ENCODE results near the gene SEC22A.
"Not testable (repeated sequence)": the region's sequence is repeated elsewhere in the genome, so short reads cannot be mapped to it uniquely, and the experiment has no call there.

The SEC22A gene

DNA sequence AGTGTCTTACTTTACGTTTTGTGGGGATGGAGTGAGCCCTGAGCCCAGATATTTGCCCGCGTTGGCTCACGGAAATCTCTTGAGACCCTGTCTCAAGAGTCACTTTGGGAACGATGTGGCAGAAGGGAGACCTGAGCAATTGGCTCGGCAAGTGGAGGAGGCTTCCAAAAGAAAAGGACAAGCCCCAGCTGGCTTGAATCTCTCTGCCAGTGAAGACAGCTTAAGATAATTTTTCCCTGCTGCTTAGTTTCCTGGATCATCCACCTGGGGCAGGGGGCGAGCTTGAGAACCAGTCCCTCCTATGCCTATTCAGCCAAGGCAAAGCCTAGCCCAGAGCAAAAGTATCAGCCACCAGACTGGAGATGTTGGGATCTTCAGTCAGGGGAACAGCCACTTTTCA is 708 bp downstream of the SEC22A start:
- TF ChIP-seq, protein P1, sequence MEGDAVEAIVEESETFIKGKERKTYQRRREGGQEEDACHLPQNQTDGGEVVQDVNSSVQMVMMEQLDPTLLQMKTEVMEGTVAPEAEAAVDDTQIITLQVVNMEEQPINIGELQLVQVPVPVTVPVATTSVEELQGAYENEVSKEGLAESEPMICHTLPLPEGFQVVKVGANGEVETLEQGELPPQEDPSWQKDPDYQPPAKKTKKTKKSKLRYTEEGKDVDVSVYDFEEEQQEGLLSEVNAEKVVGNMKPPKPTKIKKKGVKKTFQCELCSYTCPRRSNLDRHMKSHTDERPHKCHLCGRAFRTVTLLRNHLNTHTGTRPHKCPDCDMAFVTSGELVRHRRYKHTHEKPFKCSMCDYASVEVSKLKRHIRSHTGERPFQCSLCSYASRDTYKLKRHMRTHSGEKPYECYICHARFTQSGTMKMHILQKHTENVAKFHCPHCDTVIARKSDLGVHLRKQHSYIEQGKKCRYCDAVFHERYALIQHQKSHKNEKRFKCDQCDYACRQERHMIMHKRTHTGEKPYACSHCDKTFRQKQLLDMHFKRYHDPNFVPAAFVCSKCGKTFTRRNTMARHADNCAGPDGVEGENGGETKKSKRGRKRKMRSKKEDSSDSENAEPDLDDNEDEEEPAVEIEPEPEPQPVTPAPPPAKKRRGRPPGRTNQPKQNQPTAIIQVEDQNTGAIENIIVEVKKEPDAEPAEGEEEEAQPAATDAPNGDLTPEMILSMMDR (IDR thresholded peaks at IDR 0.05; ENCODE audit: extremely low read depth, missing control alignments), result no peak
- DNase-seq (ENCODE audit: low spot score), result peak; percentile 8

DNA sequence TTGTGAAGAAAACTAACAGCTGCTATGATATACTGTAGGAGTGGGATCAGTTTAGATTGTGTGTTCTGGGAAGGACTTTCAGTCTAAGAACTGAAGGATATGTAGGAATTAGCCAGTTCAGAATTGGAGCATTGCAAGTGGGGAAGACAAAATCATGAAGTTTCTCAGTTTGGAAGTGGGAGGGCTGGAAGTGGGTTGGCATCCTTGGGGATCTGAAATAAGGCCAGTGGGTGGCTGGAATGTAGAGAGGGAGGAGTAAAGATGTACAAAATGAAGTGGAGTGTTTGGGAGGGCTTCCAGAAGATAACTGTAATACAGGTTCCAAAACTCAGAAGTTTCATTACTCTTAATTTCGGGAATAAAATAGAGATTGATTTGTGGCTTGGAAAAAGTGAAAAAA is 17.2 kb downstream of the SEC22A start:
- no peak for DNase-seq (ENCODE audit: low spot score)

DNA sequence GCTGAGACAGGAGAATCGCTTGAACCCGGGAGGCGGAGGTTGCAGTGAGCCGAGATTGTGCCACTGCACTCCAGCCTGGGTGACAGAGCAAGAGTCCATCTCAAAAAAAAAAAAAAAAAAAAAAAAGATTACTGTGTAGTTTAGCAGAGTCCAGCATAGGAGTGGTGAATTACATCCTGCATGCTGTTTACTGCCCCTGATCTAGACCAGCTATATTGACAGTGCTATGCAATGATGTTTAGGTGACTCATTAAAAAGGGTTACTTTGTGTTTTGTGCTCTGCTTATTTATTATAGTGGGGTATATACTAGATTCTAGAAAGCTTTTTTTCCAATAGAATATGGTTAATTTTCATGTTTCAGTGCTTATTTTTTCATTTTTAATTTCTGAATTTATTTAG is 19.6 kb downstream of the SEC22A start:
- DNase-seq (ENCODE audit: low spot score), result not testable (repeated sequence)

More for the DNA sequence above, 17.2 kb downstream of the SEC22A start:
- TF ChIP-seq, protein P1 (IDR thresholded peaks at IDR 0.05; ENCODE audit: extremely low read depth, missing control alignments), result no peak

DNA sequence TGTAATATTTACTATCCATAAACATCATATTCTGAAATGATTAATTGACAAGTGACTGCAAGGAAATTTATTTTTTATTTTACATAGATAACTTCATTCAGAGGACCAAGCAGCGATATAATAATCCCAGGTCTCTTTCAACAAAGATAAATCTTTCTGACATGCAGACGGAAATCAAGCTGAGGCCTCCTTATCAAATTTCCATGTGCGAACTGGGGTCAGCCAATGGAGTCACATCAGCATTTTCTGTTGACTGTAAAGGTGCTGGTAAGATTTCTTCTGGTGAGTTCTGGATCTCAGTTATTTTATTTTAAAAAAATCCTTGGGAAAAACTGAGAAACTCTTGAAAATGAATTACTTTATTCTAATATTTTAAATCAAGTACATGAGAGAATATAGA is 23.3 kb downstream of the SEC22A start:
- no peak for DNase-seq (ENCODE audit: low spot score)
- TF ChIP-seq, protein P1 (IDR thresholded peaks at IDR 0.05; ENCODE audit: extremely low read depth, missing control alignments), result no peak

DNA sequence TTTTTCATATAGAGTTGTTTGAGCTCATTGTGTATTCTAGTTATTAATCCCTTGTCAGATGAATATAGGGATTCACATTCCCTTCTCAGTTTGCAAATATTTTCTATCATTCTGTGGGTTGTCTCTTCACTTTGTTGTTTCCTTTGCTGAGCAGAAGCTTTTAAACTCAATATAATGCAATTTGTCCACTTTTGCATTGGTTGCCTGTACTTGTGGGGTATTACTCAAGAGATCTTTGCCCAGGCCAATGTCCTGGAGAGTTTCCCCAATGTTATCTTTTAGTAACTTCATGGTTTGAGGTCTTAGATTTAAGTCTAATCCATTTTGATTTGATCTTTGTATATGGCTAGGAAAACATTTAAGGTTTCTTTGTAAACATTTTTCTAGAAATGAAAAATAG is 24.8 kb downstream of the SEC22A start:
- DNase-seq (ENCODE audit: low spot score), result no peak
- TF ChIP-seq, protein P1 (IDR thresholded peaks at IDR 0.05; ENCODE audit: extremely low read depth, missing control alignments), result no peak

DNA sequence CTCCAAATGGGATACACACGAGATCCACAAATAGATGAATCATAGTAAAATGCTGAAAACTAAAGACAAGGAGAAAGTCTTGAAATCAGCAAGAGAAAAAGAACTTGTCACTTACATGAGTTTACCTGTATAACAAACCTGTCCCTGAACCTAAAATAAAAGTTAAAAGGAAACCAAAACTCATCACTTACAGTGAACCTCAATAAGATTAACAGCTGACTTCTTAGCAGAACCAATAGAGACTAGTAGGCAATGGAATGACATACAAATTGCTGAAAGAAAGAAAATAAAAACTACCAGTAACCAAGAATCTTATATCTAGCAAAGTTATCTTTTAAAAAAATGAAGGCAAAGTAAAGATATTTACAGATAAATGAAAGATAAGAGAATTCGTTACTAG is 27.4 kb downstream of the SEC22A start:
- TF ChIP-seq, protein P1 (IDR thresholded peaks at IDR 0.05; ENCODE audit: extremely low read depth, missing control alignments), result no peak
- no peak for DNase-seq (ENCODE audit: low spot score)

DNA sequence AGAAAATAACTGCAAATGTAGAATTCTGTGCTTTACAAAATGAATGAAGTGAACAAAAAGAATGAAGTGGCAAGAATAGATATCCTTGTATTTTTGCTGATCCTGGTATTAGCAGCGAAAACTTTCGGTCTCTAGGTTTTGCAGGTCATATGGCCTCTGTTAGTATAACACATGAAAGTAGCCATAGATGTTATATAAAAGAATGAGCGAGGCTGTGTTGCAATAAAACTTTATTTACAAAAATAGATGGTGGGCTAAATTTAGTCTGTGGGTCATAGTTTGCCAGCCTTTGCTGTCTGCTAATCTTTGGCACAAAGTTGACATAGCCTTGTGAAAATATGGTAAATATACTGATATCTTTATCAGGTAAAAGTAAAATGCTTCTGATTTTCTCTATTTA is 35.2 kb downstream of the SEC22A start:
- DNase-seq (ENCODE audit: low spot score), result no peak
- TF ChIP-seq, protein P1 (IDR thresholded peaks at IDR 0.05; ENCODE audit: extremely low read depth, missing control alignments), result no peak

DNA sequence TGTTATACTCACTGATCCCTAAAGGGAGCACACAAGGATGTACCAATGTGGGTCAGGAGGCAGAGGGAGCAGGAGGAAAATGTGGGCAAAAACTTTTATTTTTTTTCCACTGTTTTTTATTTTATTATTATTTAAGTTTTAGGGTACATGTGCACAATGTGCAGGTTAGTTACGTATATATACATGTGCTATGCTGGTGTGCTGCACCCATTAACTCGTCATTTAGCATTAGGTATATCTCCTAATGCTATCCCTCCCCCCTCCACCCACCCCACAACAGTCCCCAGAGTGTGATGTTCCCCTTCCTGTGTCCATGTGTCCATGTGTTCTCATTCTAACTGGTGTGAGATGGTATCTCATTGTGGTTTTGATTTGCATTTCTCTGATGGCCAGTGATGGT is 37.4 kb downstream of the SEC22A start:
- not testable (repeated sequence) for DNase-seq (ENCODE audit: low spot score)

DNA sequence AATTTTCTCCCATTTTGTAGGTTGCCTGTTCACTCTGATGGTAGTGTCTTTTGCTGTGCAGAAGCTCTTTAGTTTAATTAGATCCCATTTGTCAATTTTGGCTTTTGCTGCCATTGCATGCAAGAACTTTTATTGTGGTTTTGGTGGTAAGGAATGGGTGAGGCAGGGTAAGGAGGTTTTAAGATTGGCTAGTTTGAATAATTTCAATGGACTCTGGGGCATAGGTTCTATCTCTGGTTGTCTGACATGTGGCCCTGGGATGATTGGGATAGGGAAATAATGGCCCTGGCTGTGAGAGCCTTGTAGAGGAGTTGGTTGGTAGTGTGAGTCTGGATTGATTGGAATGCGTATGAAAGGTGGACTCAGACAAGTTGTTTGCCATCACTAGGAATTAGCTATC is 38.0 kb downstream of the SEC22A start:
- DNase-seq (ENCODE audit: low spot score), result no peak
- TF ChIP-seq, protein P1 (IDR thresholded peaks at IDR 0.05; ENCODE audit: extremely low read depth, missing control alignments), result no peak
